Testis (tissue), 3 donors: Measurements from ENCODE around the gene SERPINA9. TPM values are rescaled to one million over a fixed set of nuclear protein-coding genes. Genes with fewer than 3 reads are reported as not detected.

ENCODE experiments used
- DNase-seq: peaks from one replicate; pipeline ENCODE4 v3.0.0-alpha.2; 2019
- H3K27ac ChIP-seq, 2 donors: fragments of 200-600 bp; sonication (generic); one replicate each; pipeline ENCODE4 v1.5.1; 2019
- H3K27me3 ChIP-seq: fragments of 200-600 bp; sonication (generic); one replicate; pipeline ENCODE4 v1.5.1; 2019
- H3K36me3 ChIP-seq: fragments of 200-600 bp; sonication (generic); one replicate; pipeline ENCODE4 v1.5.1; 2017; ENCODE audit warnings: low read depth; ENCODE audit errors: missing control alignments
- H3K4me1 ChIP-seq: fragments of 200-600 bp; sonication (generic); one replicate; pipeline ENCODE4 v1.5.1; 2019
- H3K4me3 ChIP-seq, 2 donors: fragments of 200-600 bp; sonication (generic); one replicate each; pipeline ENCODE4 v1.5.1; 2017 to 2019
- H3K9me3 ChIP-seq: fragments of 200-600 bp; sonication (generic); one replicate; pipeline ENCODE4 v1.5.1; 2017
- CTCF ChIP-seq, 3 experiments: fragments of 450-650 bp in 2 of 3; fragments of 200-600 bp in 1 of 3; sonication (generic) in 1 of 3; IDR thresholded peaks; one replicate each; pipeline ENCODE4 v1.5.1; 2016 to 2019; ENCODE audit warnings: antibody characterized with exemption in 3 of 3, mild to moderate bottlenecking in 2 of 3, moderate library complexity in 1 of 3
- POLR2A ChIP-seq: fragments of 450-650 bp; IDR thresholded peaks from one replicate; pipeline ENCODE4 v1.6.1; 2017; ENCODE audit warnings: antibody characterized with exemption, mild to moderate bottlenecking, moderate library complexity
- WGBS, 2 donors: methylation state at CpG; one replicate each; pipeline ENCODE4 v1.1.5; 2018; 5-methylcytosine and 5-hydroxymethylcytosine counted together
- intact Hi-C: fragments of 100-400 bp; cut with DNase I; formaldehyde crosslinking; loops from one replicate; pipeline ENCODE4 v1.15.1; 2023; ENCODE audit warnings: low total_unique reads
- polyA plus RNA-seq: library from polyadenylated mRNA; stranded (reverse); fragments of 350-450 nt; fragmentation: Illumina TruSeq; extraction: RNeasy Lipid Tissue Mini Kit (QIAGEN cat#74804); gene quantifications from one replicate; pipeline ENCODE4 v1.2.3, GENCODE V29; 2014; ENCODE audit warnings: low read depth, low replicate concordance; ENCODE audit not compliant: insufficient read depth
- total RNA-seq, 2 donors: library from RNA; depleted of rRNA; stranded (reverse); fragments of >200 nt; gene quantifications; one replicate each; pipeline ENCODE4 v1.2.3, GENCODE V29; 2016

SERPINA9 gene
- total and polyA plus RNA-seq, 3 donors from 2014 or later, result not detected

- no peak for DNase-seq
- Histone ChIP-seq H3K4me1 (no peaks in the 10 kb centered on the region), H3K27me3 (no peaks in the 10 kb centered on the region), H3K9me3 (no peaks in the 10 kb centered on the region), H3K4me3 (no peak overlapping the region), H3K27ac (no peak overlapping the region), H3K36me3 (no peaks in the 10 kb centered on the region)
- WGBS, 2 donors, result 76 to 94% methylated on average over 4 to 19 of the region's 19 CpGs
- intact Hi-C loops, result no loop called here
- no peak for TF ChIP-seq CTCF (IDR thresholded peaks at IDR 0.05)
- no peak for TF ChIP-seq POLR2A
These were observed 14.3 kb downstream of the SERPINA9 start for GRCh38 chr14:94461526-94462218.

DNA sequence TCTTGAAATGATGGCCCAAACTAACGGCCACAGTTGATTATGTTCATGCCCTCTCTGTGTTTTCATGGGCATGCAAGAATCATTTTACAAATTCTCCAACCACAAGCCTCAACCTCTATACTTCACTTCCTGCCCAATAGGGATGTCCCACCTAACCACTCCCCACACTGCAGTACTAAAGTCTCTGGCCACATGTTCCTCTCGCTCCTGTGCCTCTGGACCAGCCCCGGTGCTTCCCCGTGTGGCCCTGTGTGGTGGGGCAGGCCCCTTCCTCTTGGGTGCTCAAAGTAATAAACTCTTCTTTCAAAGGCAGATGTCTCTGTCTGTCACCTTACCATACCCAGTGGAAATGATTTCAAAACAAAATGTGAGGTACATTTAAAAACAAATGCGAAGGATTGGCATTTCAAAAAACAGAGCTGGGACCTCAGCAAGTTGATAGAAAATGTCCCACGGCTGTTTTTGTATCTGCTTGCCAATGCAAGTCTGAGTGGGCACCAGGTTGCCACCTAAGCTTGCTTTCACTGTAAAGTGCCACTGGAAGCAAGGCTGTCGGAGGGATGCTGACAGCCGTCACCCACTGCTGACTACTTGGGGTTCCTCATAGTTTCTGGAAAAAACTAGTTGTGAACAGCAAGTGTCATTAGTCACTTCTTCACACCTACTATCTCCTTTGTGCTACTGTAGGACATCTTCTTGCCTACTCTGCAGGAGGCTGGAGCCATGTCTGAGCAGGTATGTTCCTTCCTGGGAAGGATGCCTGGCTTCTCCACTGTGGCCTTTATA, 15.2 kb downstream of the SERPINA9 start:
- Histone ChIP-seq H3K4me3 (no peak overlapping the region), H3K27ac (no peak overlapping the region), H3K36me3 (no peaks in the 10 kb centered on the region), H3K27me3 (no peaks in the 10 kb centered on the region), H3K4me1 (no peaks in the 10 kb centered on the region), H3K9me3 (no peaks in the 10 kb centered on the region)
- intact Hi-C loops, result no loop called here
- DNase-seq, result no peak
- TF ChIP-seq CTCF (IDR thresholded peaks at IDR 0.05) (no peak), POLR2A (no peak)
- WGBS, 2 donors, result 85 to 87% methylated on average over 7 to 8 of the region's 8 CpGs

DNA sequence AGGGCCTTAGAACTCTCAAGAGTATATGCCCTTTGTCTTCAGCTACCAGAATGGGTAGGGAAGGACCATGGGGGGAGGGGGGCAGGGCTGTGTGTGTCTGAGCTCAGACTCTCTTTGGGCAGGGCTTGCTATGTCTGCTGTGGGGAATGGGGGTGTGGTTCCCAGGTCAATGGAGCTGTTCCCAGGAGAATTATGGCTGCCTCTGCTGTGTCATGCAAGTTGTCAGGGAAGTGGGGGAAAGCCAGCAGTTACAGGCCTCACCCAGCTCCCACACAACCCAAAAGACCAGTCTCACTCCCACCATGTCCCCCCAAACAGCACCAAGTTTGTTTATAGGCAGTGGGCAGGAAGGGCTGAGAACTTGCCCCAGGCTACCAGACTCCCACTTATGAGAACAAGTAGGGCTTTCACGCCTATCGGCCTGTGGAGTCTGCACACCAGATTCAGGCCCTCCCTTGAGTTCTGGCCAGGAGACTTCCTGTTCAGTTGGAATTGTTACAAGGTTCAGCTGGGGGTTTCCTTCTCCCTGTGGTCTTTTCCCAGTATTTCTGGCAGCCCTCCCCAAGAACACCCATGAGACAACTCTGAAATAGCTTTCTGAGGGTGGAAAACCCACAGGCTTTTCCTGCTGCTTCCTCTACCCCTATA, 17.3 kb downstream of the SERPINA9 start:
- TF ChIP-seq POLR2A (no peak), CTCF (IDR thresholded peaks at IDR 0.05) (no peak)
- Histone ChIP-seq H3K36me3 (no peaks in the 10 kb centered on the region), H3K4me1 (no peaks in the 10 kb centered on the region), H3K4me3 (no peak overlapping the region), H3K9me3 (no peaks in the 10 kb centered on the region), H3K27me3 (no peaks in the 10 kb centered on the region), H3K27ac (no peak overlapping the region)
- DNase-seq, result no peak
- intact Hi-C loops, result no loop called here
- WGBS, 2 donors, result 61 to 64% methylated on average over 2 of the region's 2 CpGs

DNA sequence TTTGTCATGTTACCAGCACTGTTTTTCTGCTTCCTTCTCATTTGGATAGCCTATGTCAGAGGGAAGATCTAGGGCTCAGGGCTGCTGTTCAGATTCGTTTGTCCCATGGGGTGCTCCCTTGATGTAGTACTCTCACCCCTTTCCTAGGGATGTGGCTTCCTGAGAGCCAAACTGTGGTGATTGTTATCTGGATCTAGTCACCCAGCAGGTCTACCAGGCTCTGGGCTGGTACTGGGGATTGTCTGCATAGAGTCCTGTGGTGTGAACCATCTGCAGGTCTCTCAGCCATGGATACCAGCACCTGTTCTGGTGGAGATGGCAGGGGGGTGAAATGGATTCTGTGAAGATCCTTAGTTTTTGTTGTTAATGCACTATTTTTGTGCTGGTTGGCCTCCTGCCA, 17.9 kb downstream of the SERPINA9 start:
- 67 to 91% methylated on average over 1 of the region's 1 CpG for WGBS, 2 donors
- H3K27ac ChIP-seq, result no peak overlapping the region
- no peaks in the 10 kb centered on the region for H3K27me3 ChIP-seq

More for the DNA sequence above, 17.9 kb downstream of the SERPINA9 start:
- TF ChIP-seq CTCF (IDR thresholded peaks at IDR 0.05) (no peak), POLR2A (no peak)
- intact Hi-C loops, result no loop called here
- Histone ChIP-seq H3K4me1 (no peaks in the 10 kb centered on the region), H3K4me3 (no peak overlapping the region), H3K9me3 (no peaks in the 10 kb centered on the region), H3K36me3 (no peaks in the 10 kb centered on the region)
- no peak for DNase-seq
